ENCODE data around the gene FAM25A.
"Not testable (repeated sequence)": the region's sequence is repeated elsewhere in the genome, so short reads cannot be mapped to it uniquely, and the experiment has no call there.

FAM25A gene

GRCh38 chr10:87000491-87000890 lies 19.6 kb upstream of the FAM25A start:
- TF ChIP-seq CTCF (conservative IDR thresholded peaks at IDR 0.05; ENCODE audit: low read length), result no peak
- H3K4me3 ChIP-seq (ENCODE audit: low read length), result no peak overlapping the region
- DNase-seq (ENCODE audit: low read depth), result peak; percentile 14

GRCh38 chr10:87007124-87007523 lies 13.0 kb upstream of the FAM25A start:
- not testable (repeated sequence) for H3K4me3 ChIP-seq (ENCODE audit: low read length)
- DNase-seq (ENCODE audit: low read depth), result peak; percentile 20

- DNase-seq (ENCODE audit: low read depth); H3K4me3 ChIP-seq (ENCODE audit: low read length): not testable (repeated sequence)
These were observed 12.4 kb upstream of the FAM25A start for GRCh38 chr10:87007674-87008073.

GRCh38 chr10:87008303-87008702 lies 11.8 kb upstream of the FAM25A start:
- not testable (repeated sequence) for DNase-seq (ENCODE audit: low read depth); H3K4me3 ChIP-seq (ENCODE audit: low read length)

- DNase-seq (ENCODE audit: low read depth); H3K4me3 ChIP-seq (ENCODE audit: low read length): not testable (repeated sequence)
These were observed 10.9 kb upstream of the FAM25A start for GRCh38 chr10:87009134-87009696.

GRCh38 chr10:87013528-87013927 lies 6.6 kb upstream of the FAM25A start:
- H3K4me3 ChIP-seq (ENCODE audit: low read length); DNase-seq (ENCODE audit: low read depth): not testable (repeated sequence)

GRCh38 chr10:87014986-87015716 lies 4.9 kb upstream of the FAM25A start:
- DNase-seq (ENCODE audit: low read depth), result peak; percentile 55

GRCh38 chr10:87018127-87018526 lies 2.0 kb upstream of the FAM25A start:
- not testable (repeated sequence) for H3K4me3 ChIP-seq (ENCODE audit: low read length); DNase-seq (ENCODE audit: low read depth)

More at GRCh38 chr10:87014986-87015716, 4.9 kb upstream of the FAM25A start:
- not testable (repeated sequence) for H3K4me3 ChIP-seq (ENCODE audit: low read length)

- DNase-seq (ENCODE audit: low read depth); H3K4me3 ChIP-seq (ENCODE audit: low read length): not testable (repeated sequence)
These were observed 1.0 kb upstream of the FAM25A start for GRCh38 chr10:87019066-87019465.

- H3K4me3 ChIP-seq (ENCODE audit: low read length); DNase-seq (ENCODE audit: low read depth): not testable (repeated sequence)
These were observed 590 bp upstream of the FAM25A start for GRCh38 chr10:87019504-87019903.

- H3K4me3 ChIP-seq (ENCODE audit: low read length), result not testable (repeated sequence)
- peak; percentile 74 for DNase-seq (ENCODE audit: low read depth)
These were observed 5.3 kb downstream of the FAM25A start for GRCh38 chr10:87025285-87025958.

- not testable (repeated sequence) for H3K4me3 ChIP-seq (ENCODE audit: low read length); DNase-seq (ENCODE audit: low read depth)
These were observed 6.8 kb downstream of the FAM25A start for GRCh38 chr10:87026747-87027508.

- not testable (repeated sequence) for DNase-seq (ENCODE audit: low read depth); H3K4me3 ChIP-seq (ENCODE audit: low read length)
These were observed 10.3 kb downstream of the FAM25A start for GRCh38 chr10:87030419-87030818.

Data from AG10803 (cell line).